SJSA1 (cell line): ENCODE data around the gene TTC23L. TPM values are rescaled to one million over a fixed set of nuclear protein-coding genes. Genes with fewer than 3 reads are reported as not detected.

Source experiments
- DNase-seq, 2 experiments: peaks; one replicate each; pipeline ENCODE4 v3.0.0-alpha.2; 2015 to 2020; ENCODE audit warnings: low spot score in 2 of 2, low read depth in 1 of 2
- H3K27ac ChIP-seq: fragments of 250-450 bp; sonication (Bioruptor Pico); 2 replicates; pipeline ENCODE4 v1.5.1; 2020; ENCODE audit warnings: mild to moderate bottlenecking, moderate library complexity
- H3K27me3 ChIP-seq: fragments of 250-450 bp; sonication (Bioruptor Pico); replicated peaks from 2 replicates; pipeline ENCODE4 v1.5.1; 2020; ENCODE audit warnings: mild to moderate bottlenecking, moderate library complexity
- H3K36me3 ChIP-seq: fragments of 250-450 bp; sonication (Bioruptor Pico); 2 replicates; pipeline ENCODE4 v1.5.1; 2020; ENCODE audit warnings: mild to moderate bottlenecking
- H3K4me1 ChIP-seq: fragments of 250-450 bp; sonication (Bioruptor Pico); replicated peaks from 2 replicates; pipeline ENCODE4 v1.6.1; 2021; ENCODE audit warnings: mild to moderate bottlenecking
- H3K4me3 ChIP-seq: fragments of 250-450 bp; sonication (Bioruptor Pico); 2 replicates; pipeline ENCODE4 v1.5.1; 2020; ENCODE audit warnings: mild to moderate bottlenecking
- H3K9me3 ChIP-seq: fragments of 250-450 bp; sonication (Bioruptor Pico); replicated peaks from 2 replicates; pipeline ENCODE4 v1.5.1; 2020; ENCODE audit warnings: mild to moderate bottlenecking
- total RNA-seq: library from RNA; depleted of rRNA; stranded (reverse); fragments of >200 nt; shearing (Covaris generic); gene quantifications from 2 replicates; pipeline ENCODE4 v1.2.3, GENCODE V29; 2014; rRNA removed

TTC23L gene
- not detected in 2 replicates for total RNA-seq

DNA sequence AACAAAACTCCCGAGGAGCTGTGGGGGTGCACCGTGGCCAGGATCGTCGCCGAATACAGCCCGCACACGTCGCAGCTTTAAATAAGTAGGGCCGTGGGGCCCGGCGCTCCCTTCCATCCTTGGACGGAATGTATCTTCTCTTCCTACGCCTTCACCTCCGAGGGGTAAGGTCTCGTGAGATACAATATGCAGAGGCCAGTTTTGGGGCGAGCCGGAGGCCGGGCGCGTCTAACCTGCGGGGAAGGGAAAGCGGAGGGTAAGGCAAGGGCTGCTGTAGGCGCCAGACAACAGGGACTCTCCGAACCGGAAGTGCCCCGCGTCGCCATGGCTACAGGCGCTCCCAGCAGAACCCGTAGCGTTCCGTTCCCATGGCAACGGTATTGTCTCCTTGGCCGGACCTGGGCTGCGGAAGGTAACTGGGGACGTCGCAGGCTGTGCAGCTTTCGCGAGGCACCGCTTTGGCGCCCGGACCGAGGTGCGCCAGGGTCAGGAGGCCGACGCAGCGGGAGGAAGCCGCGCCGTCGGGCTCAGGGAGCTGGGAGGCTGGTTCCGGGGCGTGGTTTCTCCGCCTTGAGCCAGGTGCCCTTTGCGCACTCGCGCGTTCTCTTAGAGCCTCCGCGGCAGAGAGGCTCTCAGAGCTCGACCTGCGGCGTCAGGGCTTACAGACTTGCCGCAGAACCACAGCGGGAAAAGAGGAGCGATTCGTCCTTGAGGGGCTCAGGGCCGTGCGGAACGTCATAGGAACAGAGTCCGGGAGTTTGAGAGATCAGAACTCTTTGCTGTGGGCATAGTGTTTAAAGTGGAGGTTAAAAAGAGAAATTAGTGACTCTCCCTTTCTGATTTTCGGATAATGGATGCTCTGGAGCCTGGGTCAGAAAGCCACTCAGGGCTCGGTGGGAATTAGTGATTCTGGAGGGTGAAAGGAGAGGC is at the start of gene TTC23L:
TTC23L (plus strand) TSS at position 380 of the 930 bp plus-strand sequence. CDS start 1,508 bp downstream, outside the sequence.
- H3K4me3 ChIP-seq = peak within 1 kb of the TSS; percentile 62
- H3K27me3 ChIP-seq = no peaks in the 10 kb centered on the region
- peak; percentile 76 to 82 for DNase-seq
- peaks cover 8% of the 10 kb centered on the region for H3K4me1 ChIP-seq
- H3K27ac ChIP-seq = no peak within 1 kb of the TSS; the same call in 1 of the 2 replicates
- H3K36me3 ChIP-seq = no peaks in the 10 kb centered on the region
- H3K9me3 ChIP-seq = 0 out of 2 replicates have a peak, but pooled peaks cover 5% of the 10 kb centered on the region

- H3K27ac ChIP-seq = no peak overlapping the region
- DNase-seq = no peak
- H3K36me3 ChIP-seq = no peaks in the 10 kb centered on the region
- no peaks in the 10 kb centered on the region for H3K9me3 ChIP-seq
- H3K27me3 ChIP-seq = no peaks in the 10 kb centered on the region
- no peaks in the 10 kb centered on the region for H3K4me1 ChIP-seq
- H3K4me3 ChIP-seq = no peak overlapping the region
Measured at GRCh38 chr5:34789639-34790038, 49.3 kb upstream of the TTC23L start.

- no peak overlapping the region for H3K27ac ChIP-seq
- H3K36me3 ChIP-seq = no peaks in the 10 kb centered on the region
- no peak for DNase-seq
- no peaks in the 10 kb centered on the region for H3K27me3 ChIP-seq
- no peaks in the 10 kb centered on the region for H3K4me1 ChIP-seq
- no peak overlapping the region for H3K4me3 ChIP-seq
- H3K9me3 ChIP-seq = no peaks in the 10 kb centered on the region
Measured at GRCh38 chr5:34790069-34790468, 48.9 kb upstream of the TTC23L start.

DNA sequence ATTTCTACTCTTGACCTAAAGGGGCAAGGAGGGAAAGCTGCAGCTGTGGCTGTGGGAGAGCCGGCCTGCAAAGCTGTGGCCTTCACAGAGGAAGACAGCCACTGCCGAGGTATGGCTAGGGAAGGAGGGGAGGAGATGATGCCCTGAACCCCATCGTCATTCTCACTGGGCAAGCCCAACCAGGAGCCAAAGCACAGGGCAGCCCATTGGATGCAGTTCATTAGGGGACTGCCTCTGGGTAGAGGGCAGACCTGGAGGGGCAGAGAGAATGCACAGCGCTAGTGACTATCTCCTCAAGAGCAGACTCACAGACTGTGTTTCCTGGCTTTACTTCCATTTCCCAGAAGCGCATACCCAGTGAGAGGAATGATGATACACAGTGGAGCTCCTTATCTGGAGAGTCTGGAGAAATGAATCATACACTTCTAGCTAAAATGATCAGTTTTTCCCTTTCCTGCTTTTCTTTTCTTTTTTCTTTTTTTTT is 47.2 kb upstream of the TTC23L start:
- no peak for DNase-seq

GRCh38 chr5:34802834-34803563 is 36.0 kb upstream of the TTC23L start:
- no peak overlapping the region for H3K27ac ChIP-seq

More for the DNA sequence above, 47.2 kb upstream of the TTC23L start:
- H3K4me3 ChIP-seq = no peak overlapping the region
- H3K4me1 ChIP-seq = no peaks in the 10 kb centered on the region
- H3K27ac ChIP-seq = no peak overlapping the region
- H3K9me3 ChIP-seq = no peaks in the 10 kb centered on the region
- no peaks in the 10 kb centered on the region for H3K27me3 ChIP-seq
- H3K36me3 ChIP-seq = no peaks in the 10 kb centered on the region

DNA sequence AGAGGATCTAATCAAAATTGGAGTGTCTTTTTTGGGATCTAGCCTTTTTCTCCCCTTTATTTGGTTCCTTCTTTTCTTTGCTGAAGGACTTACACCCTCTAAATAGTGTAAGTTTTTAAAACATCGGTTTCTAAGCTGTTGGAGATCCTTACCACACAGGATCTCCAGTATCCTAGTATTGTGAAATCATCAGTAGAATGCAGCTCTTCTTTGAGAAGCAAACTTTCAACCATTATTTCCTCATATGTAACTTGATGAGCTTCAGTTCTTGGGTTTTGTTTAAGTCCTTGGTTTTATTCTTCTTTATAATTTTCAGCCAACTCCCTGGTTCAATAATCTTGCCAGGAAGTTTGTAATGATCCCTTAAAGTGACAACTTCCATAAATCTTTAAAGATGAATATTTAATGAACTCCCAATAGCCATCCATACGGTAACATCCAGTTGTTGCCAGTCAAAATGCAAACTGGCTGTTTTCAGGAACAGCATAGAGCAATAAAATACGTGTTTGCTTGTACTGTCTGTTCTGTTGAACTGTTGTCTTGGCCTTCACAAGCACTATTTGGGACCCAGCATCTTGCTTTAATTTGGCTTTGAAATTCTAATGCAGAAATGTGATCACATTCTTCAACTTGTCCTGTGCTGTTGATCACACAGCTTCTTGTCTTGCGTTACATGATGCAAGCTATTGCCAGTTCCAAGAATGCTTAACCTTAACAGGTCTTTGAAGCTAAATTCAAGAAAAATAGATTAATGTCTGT is 34.8 kb upstream of the TTC23L start:
- DNase-seq = no peak
- Histone ChIP-seq H3K9me3 (no peaks in the 10 kb centered on the region), H3K4me3 (no peak overlapping the region), H3K4me1 (no peaks in the 10 kb centered on the region), H3K27me3 (no peaks in the 10 kb centered on the region), H3K36me3 (no peaks in the 10 kb centered on the region), H3K27ac (no peak overlapping the region)

More at GRCh38 chr5:34802834-34803563, 36.0 kb upstream of the TTC23L start:
- DNase-seq = no peak
- no peaks in the 10 kb centered on the region for H3K9me3 ChIP-seq
- H3K27me3 ChIP-seq = no peaks in the 10 kb centered on the region
- H3K4me3 ChIP-seq = no peak overlapping the region
- H3K4me1 ChIP-seq = no peaks in the 10 kb centered on the region
- H3K36me3 ChIP-seq = no peaks in the 10 kb centered on the region

- DNase-seq = no peak
- no peaks in the 10 kb centered on the region for H3K9me3 ChIP-seq
- no peak overlapping the region for H3K4me3 ChIP-seq
- no peaks in the 10 kb centered on the region for H3K4me1 ChIP-seq
- no peak overlapping the region for H3K27ac ChIP-seq
- H3K27me3 ChIP-seq = no peaks in the 10 kb centered on the region
- no peaks in the 10 kb centered on the region for H3K36me3 ChIP-seq
Measured at GRCh38 chr5:34804913-34805312, 34.1 kb upstream of the TTC23L start.

DNA sequence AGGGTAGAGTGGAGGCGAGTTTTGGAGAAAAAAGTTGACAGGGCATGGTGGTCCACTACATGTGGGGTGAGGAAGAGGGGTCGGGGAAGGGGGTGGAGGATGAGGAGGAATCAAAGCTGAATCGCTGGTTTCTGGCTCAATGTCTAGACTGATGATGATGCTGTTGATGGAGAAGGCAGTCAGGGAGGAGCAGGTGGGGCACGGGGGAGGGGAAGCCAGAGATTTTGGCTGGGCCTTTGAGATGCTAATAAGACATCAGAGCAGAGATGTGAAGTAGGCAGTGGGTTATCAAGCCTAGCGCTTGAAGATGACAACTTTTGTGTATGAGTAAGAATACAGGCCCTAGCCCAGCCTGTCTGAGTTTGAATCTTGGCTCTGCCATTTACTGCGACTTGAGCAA is 32.4 kb upstream of the TTC23L start:
- no peak for DNase-seq
- no peak overlapping the region for H3K27ac ChIP-seq
- no peaks in the 10 kb centered on the region for H3K27me3 ChIP-seq
- H3K36me3 ChIP-seq = no peaks in the 10 kb centered on the region
- H3K4me1 ChIP-seq = no peaks in the 10 kb centered on the region
- H3K9me3 ChIP-seq = no peaks in the 10 kb centered on the region
- no peak overlapping the region for H3K4me3 ChIP-seq

DNA sequence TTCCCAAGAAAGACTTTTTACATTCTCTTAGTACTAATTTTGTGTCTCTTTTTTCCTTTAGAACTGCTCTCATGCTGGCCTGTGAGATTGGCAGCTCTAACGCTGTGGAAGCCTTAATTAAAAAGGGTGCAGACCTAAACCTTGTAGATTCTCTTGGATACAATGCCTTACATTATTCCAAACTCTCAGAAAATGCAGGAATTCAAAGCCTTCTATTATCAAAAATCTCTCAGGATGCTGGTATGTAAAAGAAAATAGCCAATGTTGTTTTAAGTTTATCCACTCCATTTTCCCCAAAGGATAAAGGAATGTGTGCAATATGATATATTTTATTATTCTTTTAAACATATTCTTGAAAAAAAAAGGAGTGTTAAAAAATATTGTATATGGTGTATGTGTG is 27.3 kb upstream of the TTC23L start:
- Histone ChIP-seq H3K4me3 (no peak overlapping the region), H3K27me3 (no peaks in the 10 kb centered on the region), H3K36me3 (no peaks in the 10 kb centered on the region), H3K4me1 (no peaks in the 10 kb centered on the region), H3K9me3 (no peaks in the 10 kb centered on the region), H3K27ac (no peak overlapping the region)
- DNase-seq = no peak

DNA sequence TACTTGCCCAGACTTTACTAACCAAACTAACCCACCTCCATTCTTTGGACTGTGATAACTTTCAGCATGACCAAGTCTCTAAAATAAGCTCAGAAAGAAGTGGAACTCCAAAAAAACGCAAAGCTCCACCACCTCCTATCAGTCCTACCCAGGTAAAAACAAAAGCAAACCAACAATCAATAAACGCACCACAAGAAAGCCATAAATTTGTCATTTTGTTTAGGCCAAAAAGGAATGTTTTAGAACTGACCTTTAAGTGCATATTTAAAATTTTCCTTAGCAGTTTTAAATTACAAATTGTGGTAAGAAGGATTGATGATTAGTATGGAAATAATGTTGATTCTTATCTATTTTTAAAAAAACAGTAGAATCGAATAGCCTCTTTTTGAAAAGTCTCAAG is 25.5 kb upstream of the TTC23L start:
- Histone ChIP-seq H3K9me3 (no peaks in the 10 kb centered on the region), H3K4me3 (no peak overlapping the region), H3K36me3 (no peaks in the 10 kb centered on the region), H3K27ac (no peak overlapping the region), H3K27me3 (no peaks in the 10 kb centered on the region), H3K4me1 (no peaks in the 10 kb centered on the region)
- DNase-seq = no peak

GRCh38 chr5:34817558-34818351 is 21.2 kb upstream of the TTC23L start:
- no peak for DNase-seq
- no peaks in the 10 kb centered on the region; the same call in 1 of the 2 replicates for H3K36me3 ChIP-seq
- no peak overlapping the region for H3K4me3 ChIP-seq
- H3K27ac ChIP-seq = no peak overlapping the region
- no peaks in the 10 kb centered on the region for H3K9me3 ChIP-seq
- no peaks in the 10 kb centered on the region for H3K4me1 ChIP-seq
- H3K27me3 ChIP-seq = no peaks in the 10 kb centered on the region

GRCh38 chr5:34818717-34819116 is 20.2 kb upstream of the TTC23L start:
- peaks cover 7% of the 10 kb centered on the region for H3K36me3 ChIP-seq
- no peaks in the 10 kb centered on the region for H3K9me3 ChIP-seq
- no peak overlapping the region for H3K4me3 ChIP-seq
- no peaks in the 10 kb centered on the region for H3K27me3 ChIP-seq
- no peaks in the 10 kb centered on the region for H3K4me1 ChIP-seq
- no peak overlapping the region for H3K27ac ChIP-seq
- DNase-seq = no peak

DNA sequence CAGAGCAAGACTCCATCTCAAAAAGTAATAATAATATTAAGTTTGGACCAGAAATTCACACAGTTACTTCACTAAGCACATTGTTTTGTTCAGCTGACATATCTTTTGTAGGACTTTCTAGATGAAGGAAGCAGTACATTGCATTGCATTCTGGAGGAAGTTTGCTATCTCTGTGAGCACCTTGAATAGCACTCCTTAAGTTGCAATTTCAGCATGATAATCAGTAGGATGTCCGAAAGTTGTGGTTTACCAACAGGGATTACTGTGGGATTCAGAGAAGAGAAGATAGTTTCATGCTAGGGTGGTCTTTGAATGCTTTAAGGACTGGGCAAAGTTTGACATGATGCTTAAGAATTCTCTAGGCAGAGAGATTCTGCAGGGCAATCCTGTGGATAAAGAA is 18.4 kb upstream of the TTC23L start:
- DNase-seq = no peak
- no peaks in the 10 kb centered on the region for H3K4me1 ChIP-seq
- peaks cover 10% of the 10 kb centered on the region for H3K36me3 ChIP-seq
- no peak overlapping the region for H3K27ac ChIP-seq
- no peaks in the 10 kb centered on the region for H3K9me3 ChIP-seq
- H3K27me3 ChIP-seq = no peaks in the 10 kb centered on the region
- no peak overlapping the region for H3K4me3 ChIP-seq
